CD4-positive, alpha-beta T cell treated with Interleukin-6 at 100 ng/mL for 8 hours (primary cell): ENCODE results near the gene KCNE5.
"Not testable (repeated sequence)": the region's sequence is repeated elsewhere in the genome, so short reads cannot be mapped to it uniquely, and the experiment has no call there.

Source experiments
- DNase-seq: peaks from one replicate; pipeline ENCODE4 v3.0.0-alpha.2; 2020; ENCODE audit warnings: mixed read lengths, low spot score

The KCNE5 gene

DNA sequence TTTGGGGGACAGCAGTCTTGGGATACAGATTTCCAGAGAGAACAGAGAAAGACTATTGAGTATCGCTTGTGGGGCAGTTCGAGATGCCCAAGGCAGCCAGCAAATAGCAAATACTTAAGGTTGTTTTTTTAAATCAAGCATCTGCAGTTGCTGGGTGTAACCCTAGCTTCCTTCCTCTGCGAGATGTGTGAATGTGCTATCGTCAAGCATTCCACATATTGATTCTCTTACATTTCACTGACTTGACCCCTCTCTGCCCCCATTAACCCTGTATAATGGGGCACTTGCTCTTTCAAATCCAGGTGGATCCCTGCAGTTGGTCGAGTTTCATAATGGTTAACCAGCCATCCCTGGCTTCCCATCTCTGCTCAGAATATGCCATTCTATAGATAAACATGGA lies 23.5 kb downstream of the KCNE5 start:
- DNase-seq, result no peak

DNA sequence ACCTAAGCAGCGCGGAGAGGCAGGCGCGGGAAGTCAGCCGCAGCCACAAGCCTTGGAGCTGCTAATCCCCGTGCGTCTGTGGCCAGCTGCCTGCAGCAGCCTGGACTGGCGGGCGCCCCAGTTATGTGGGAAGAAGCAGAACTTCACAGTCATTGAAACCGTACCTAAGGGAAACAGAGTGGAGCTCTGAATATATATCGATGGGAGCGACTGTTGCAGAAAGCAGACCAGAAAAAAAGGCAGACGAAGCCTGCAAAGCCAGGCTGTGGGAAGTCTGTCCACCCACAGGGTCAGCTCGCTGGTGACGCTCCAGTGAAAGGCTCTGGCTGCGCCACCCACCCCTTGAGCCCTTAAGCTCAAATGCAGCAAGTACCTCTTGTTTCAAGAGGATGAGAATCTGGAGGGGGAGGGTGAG lies 24.7 kb downstream of the KCNE5 start:
- DNase-seq, result no peak

DNA sequence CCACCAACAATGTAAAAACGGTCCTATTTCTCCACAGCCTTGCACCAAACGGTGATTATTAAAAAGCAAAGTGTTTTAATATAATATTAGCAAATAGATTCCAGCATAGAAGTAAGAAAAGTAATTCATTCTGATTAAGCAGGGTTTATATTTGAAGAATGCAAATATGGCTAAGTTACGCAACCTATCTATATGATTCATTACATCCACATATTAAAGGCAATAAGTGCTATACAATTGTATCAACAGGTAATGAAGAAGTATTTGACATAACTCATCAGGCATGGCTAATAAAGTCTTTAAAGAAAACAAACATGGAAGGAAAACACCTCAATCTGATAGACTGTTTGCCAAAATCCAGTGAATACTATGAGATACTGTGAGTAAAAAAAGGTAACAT lies 29.0 kb downstream of the KCNE5 start:
- no peak for DNase-seq

GRCh38 chrX:109590176-109590575 lies 34.8 kb downstream of the KCNE5 start:
- DNase-seq, result no peak

DNA sequence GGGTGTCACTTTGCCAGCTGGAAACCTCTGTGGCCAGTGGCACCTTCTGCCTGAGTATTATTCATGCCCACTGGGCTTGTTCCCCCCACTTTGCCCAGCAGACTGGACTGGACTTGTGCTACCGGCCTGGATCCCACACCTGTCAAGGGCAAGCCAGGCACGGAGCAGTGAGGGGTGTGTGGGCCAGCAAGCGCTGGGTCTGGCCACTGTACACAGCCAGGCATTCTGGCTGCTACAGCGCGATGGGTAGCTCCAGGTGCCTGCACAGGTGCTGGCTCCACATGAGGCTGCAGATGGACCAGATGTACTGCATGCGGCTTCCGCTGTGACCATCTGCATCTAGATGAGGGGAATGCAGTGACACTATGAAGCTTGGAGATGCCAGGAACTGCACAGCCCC lies 39.5 kb downstream of the KCNE5 start:
- no peak for DNase-seq

GRCh38 chrX:109578916-109579315 lies 46.1 kb downstream of the KCNE5 start:
- no peak for DNase-seq

DNA sequence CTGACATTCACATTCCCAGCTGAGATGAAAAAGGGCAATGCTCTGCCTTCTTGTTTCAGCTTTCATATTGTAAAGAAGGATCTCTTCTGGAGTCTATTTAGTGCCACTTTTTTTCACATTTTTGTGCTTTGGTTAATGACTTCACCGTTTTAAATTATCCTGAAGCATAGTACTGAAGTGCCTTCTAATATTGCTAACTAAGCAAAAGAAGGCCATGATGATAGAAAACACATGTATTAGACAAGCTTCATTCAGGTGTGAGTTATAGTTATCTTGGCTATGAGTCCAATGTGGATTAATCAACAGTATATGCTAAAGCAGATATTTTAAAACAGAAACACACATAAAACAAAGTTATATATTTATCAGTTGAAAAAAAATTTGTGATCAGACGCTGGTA lies 47.9 kb downstream of the KCNE5 start:
- no peak for DNase-seq

- not testable (repeated sequence) for DNase-seq
Measured at GRCh38 chrX:109576083-109576482, 48.9 kb downstream of the KCNE5 start.
